K562 (cell line): Measurements from ENCODE around the gene PPP2R1A.

Experiments used
- COPS2 ChIP-seq: fragments of 450-650 bp; conservative IDR thresholded peaks from 2 replicates; pipeline ENCODE4 v1.6.1; 2016; ENCODE audit warnings: mild to moderate bottlenecking, moderate library complexity
- CTCF ChIP-seq, 3 experiments: IDR thresholded peaks in 2 of 3; conservative IDR thresholded peaks in 1 of 3; 2 replicates each; pipeline ENCODE4 v1.5.1; 2011 to 2012; ENCODE audit warnings: low read length in 3 of 3, mild to moderate bottlenecking in 3 of 3, control low read depth in 2 of 3, improper control_type of control experiment in 1 of 3, inconsistent platforms in 1 of 3, low read depth in 1 of 3, mixed read lengths in 1 of 3, moderate library complexity in 1 of 3; ENCODE audit not compliant: insufficient read depth in 2 of 3
- EP300 ChIP-seq: IDR thresholded peaks from 2 replicates; pipeline ENCODE4 v1.6.1; 2012; ENCODE audit warnings: low read length, improper control_type of control experiment
- POLR2AphosphoS5 ChIP-seq: IDR thresholded peaks from 2 replicates; pipeline ENCODE4 v1.6.1; 2011; ENCODE audit warnings: mild to moderate bottlenecking, low read depth, low read length, moderate library complexity; ENCODE audit not compliant: control insufficient read depth, insufficient read depth
- TRIM24 ChIP-seq, 2 experiments: fragments of 450-650 bp; IDR thresholded peaks; 2 replicates each; pipeline ENCODE4 v1.6.1; 2016
- ZFP36 ChIP-seq: fragments of 150-350 bp; IDR thresholded peaks from 2 replicates; pipeline ENCODE4 v1.6.1; 2018; ENCODE audit warnings: low read length, low read depth; ENCODE audit not compliant: partially characterized antibody
- TF ChIP-seq, protein P1 (sequence below): IDR thresholded peaks from 2 replicates; pipeline ENCODE4 v1.6.1; 2016; ENCODE audit warnings: missing genetic modification characterization, missing compliant biosample characterization

DNA sequence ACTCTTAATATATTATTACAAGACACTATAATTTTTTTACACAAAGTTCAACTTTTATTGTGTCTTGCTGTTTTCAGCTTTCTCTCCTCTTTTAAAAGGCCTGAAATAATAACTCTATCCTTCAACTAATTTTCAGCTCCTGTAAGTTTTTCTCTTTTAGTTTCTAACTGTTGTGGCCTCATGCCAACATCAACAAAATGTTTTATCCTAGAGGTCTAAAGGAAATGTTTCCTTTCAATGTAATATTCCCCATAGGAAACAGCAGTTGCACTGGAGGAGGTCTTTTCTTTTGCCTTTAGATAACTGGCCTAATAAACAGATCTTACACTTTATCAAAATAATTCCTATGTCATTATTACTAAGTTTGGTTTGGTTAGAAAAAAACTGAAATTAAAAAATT lies 41.6 kb upstream of the PPP2R1A start:
- TF ChIP-seq ZFP36 (no peak), POLR2AphosphoS5 (no peak), COPS2 (no peak), EP300 (no peak), CTCF (IDR thresholded peaks at IDR 0.05 in 2 of 3, conservative IDR thresholded peaks at IDR 0.05 in 1 of 3; ENCODE audit: insufficient read depth in 2 of 3, low read depth in 1 of 3, low read length in 3 of 3) (no peak), TRIM24 (IDR thresholded peaks at IDR 0.05) (no peak)
- TF ChIP-seq, protein P1, sequence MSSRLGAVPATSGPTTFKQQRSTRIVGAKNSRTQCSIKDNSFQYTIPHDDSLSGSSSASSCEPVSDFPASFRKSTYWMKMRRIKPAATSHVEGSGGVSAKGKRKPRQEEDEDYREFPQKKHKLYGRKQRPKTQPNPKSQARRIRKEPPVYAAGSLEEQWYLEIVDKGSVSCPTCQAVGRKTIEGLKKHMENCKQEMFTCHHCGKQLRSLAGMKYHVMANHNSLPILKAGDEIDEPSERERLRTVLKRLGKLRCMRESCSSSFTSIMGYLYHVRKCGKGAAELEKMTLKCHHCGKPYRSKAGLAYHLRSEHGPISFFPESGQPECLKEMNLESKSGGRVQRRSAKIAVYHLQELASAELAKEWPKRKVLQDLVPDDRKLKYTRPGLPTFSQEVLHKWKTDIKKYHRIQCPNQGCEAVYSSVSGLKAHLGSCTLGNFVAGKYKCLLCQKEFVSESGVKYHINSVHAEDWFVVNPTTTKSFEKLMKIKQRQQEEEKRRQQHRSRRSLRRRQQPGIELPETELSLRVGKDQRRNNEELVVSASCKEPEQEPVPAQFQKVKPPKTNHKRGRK (tag) = no peak
